ENCODE results near the gene PLXNA4.

PLXNA4 gene

GRCh38 chr7:132472463-132473120 is 103.7 kb downstream of the PLXNA4 start:
- no peak for DNase-seq (ENCODE audit: low read depth)

GRCh38 chr7:132471515-132471914 is 104.8 kb downstream of the PLXNA4 start:
- no peak for DNase-seq (ENCODE audit: low read depth)

GRCh38 chr7:132469681-132470080 is 106.6 kb downstream of the PLXNA4 start:
- no peak for DNase-seq (ENCODE audit: low read depth)

- DNase-seq (ENCODE audit: low read depth): no peak
These were observed 107.0 kb downstream of the PLXNA4 start for GRCh38 chr7:132469264-132469663.

GRCh38 chr7:132466367-132466766 is 109.9 kb downstream of the PLXNA4 start:
- DNase-seq (ENCODE audit: low read depth): no peak

- no peak for DNase-seq (ENCODE audit: low read depth)
These were observed 110.8 kb downstream of the PLXNA4 start for GRCh38 chr7:132465516-132465915.

GRCh38 chr7:132464740-132465139 is 111.5 kb downstream of the PLXNA4 start:
- no peak for DNase-seq (ENCODE audit: low read depth)

- DNase-seq (ENCODE audit: low read depth): no peak
These were observed 112.3 kb downstream of the PLXNA4 start for GRCh38 chr7:132463922-132464321.

- no peak for DNase-seq (ENCODE audit: low read depth)
These were observed 113.8 kb downstream of the PLXNA4 start for GRCh38 chr7:132462478-132462877.

GRCh38 chr7:132461032-132461592 is 115.2 kb downstream of the PLXNA4 start:
- no peak for DNase-seq (ENCODE audit: low read depth)

GRCh38 chr7:132458729-132459128 is 117.5 kb downstream of the PLXNA4 start:
- DNase-seq (ENCODE audit: low read depth): no peak

GRCh38 chr7:132457658-132458057 is 118.6 kb downstream of the PLXNA4 start:
- DNase-seq (ENCODE audit: low read depth): no peak

GRCh38 chr7:132456418-132456817 is 119.9 kb downstream of the PLXNA4 start:
- DNase-seq (ENCODE audit: low read depth): no peak

- no peak for DNase-seq (ENCODE audit: low read depth)
These were observed 120.9 kb downstream of the PLXNA4 start for GRCh38 chr7:132455378-132455777.

GRCh38 chr7:132453826-132454225 is 122.4 kb downstream of the PLXNA4 start:
- no peak for DNase-seq (ENCODE audit: low read depth)

- DNase-seq (ENCODE audit: low read depth): no peak
These were observed 125.1 kb downstream of the PLXNA4 start for GRCh38 chr7:132451161-132451560.

- no peak for DNase-seq (ENCODE audit: low read depth)
These were observed 125.6 kb downstream of the PLXNA4 start for GRCh38 chr7:132450696-132451095.

GRCh38 chr7:132450188-132450587 is 126.1 kb downstream of the PLXNA4 start:
- no peak for DNase-seq (ENCODE audit: low read depth)

GRCh38 chr7:132446666-132447278 is 129.5 kb downstream of the PLXNA4 start:
- DNase-seq (ENCODE audit: low read depth): no peak

- DNase-seq (ENCODE audit: low read depth): no peak
These were observed 130.0 kb downstream of the PLXNA4 start for GRCh38 chr7:132446260-132446659.

GRCh38 chr7:132443761-132444520 is 132.3 kb downstream of the PLXNA4 start:
- DNase-seq (ENCODE audit: low read depth): no peak

- DNase-seq (ENCODE audit: low read depth): no peak
These were observed 134.3 kb downstream of the PLXNA4 start for GRCh38 chr7:132441935-132442334.

- DNase-seq (ENCODE audit: low read depth): no peak
These were observed 136.1 kb downstream of the PLXNA4 start for GRCh38 chr7:132440151-132440550.
